Motor neuron (in vitro differentiated cells): ENCODE measurements around the gene ZNF454. TPM values are rescaled to one million over a fixed set of nuclear protein-coding genes. Genes with fewer than 3 reads are reported as not detected.

Experiments used
- ATAC-seq, 8 experiments: fragments of 200-7000 bp; cut with Tn5 transposase; replicated peaks in 6 of 8; 2 replicates each; pipeline ENCODE4 v1.8.0; 2021; ENCODE audit warnings: mild to moderate bottlenecking in 8 of 8, moderate library complexity in 8 of 8
- H3K27ac ChIP-seq, 2 donors: fragments of 250-450 bp; sonication (Bioruptor Pico); 2 replicates each; pipeline ENCODE4 v1.9.0; 2021; ENCODE audit warnings: antibody characterized with exemption in 2 of 2, mild to moderate bottlenecking in 2 of 2, moderate library complexity in 1 of 2
- H3K4me1 ChIP-seq, 2 donors: fragments of 250-450 bp; sonication (Bioruptor Pico); replicated peaks in 1 of 2; 2 replicates each; pipeline ENCODE4 v1.6.1; 2021; ENCODE audit warnings: antibody characterized with exemption in 2 of 2, mild to moderate bottlenecking in 2 of 2, moderate library complexity in 1 of 2
- H3K4me3 ChIP-seq, 5 donors: fragments of 250-450 bp; sonication (Bioruptor Pico); 2 replicates each; pipeline ENCODE4 v1.9.0; 2021; ENCODE audit warnings: antibody characterized with exemption in 5 of 5, mild to moderate bottlenecking in 5 of 5, moderate library complexity in 4 of 5
- WGBS, 10 experiments: fragments of 450-650 bp; shearing (Covaris generic); methylation state at CpG; one replicate each; pipeline ENCODE4 v1.0.0; 2022; 5-methylcytosine and 5-hydroxymethylcytosine counted together
- in situ Hi-C, 9 experiments: fragments of 400-800 bp; cut with MboI; loops; one replicate each; pipeline ENCODE4 v1.15.0; 2021; ENCODE audit warnings: low sequenced_read_pairs in 9 of 9, low pct_unique_long_range_greater_than_20kb in 2 of 9; ENCODE audit not compliant: unreplicated experiment in 9 of 9
- total RNA-seq, 8 experiments: library from RNA; unstranded; fragments of 300-600 nt; gene quantifications; 2 replicates each; pipeline versions ENCODE4 v1.2.3 to v1.2.4, GENCODE V29; 2022

Gene ZNF454
- total RNA-seq, 8 experiments from 2014 or later = 0.41 to 5.0 (median 2.2) TPM

- in situ Hi-C loops = no loop called here
- Histone ChIP-seq H3K4me3 (no peak overlapping the region), H3K4me1 (no peaks in the 10 kb centered on the region), H3K27ac (no peak overlapping the region)
- no peak for ATAC-seq
- 0 to 80% (median 45%) methylated on average over 1 to 5 of the region's 6 CpGs; no CpG with 5 or more reads in 1 of the 10 experiments for WGBS, 10 experiments
Observed at GRCh38 chr5:178997191-178997590, 56.2 kb downstream of the ZNF454 start.

GRCh38 chr5:178998441-178998840 is 57.4 kb downstream of the ZNF454 start:
- no peaks in the 10 kb centered on the region for H3K4me1 ChIP-seq
- WGBS, 10 experiments = 20 to 100% (median 66%) methylated on average over 1 to 13 of the region's 13 CpGs; no CpG with 5 or more reads in 2 of the 10 experiments
- ATAC-seq = no peak
- H3K27ac ChIP-seq = no peak overlapping the region
- H3K4me3 ChIP-seq = no peak overlapping the region
- in situ Hi-C loops = no loop called here

DNA sequence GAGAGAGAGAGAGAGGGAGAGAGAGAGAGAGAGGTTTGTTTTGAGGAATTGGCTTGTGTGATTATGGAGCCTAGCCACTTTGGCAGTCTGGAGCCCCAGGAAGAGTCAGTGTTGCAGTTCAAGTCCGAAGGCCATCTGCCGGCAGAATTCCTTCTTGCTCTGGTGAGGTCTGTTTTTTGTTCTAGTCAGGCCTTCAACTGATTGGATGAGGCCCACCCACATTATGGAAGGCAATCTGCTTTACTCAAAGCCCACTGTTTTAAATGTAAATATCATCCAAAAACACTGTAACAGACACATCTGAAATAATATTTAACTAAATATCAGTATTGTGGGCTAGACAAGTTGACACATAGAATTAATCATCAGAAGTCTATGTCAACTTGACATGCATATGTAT is 65.6 kb downstream of the ZNF454 start:
- no peaks in the 10 kb centered on the region for H3K4me1 ChIP-seq
- H3K4me3 ChIP-seq = no peak overlapping the region
- no peak overlapping the region for H3K27ac ChIP-seq
- ATAC-seq = no peak
- 24 to 88% (median 71%) methylated on average over 1 to 2 of the region's 2 CpGs; no CpG with 5 or more reads in 5 of the 10 experiments for WGBS, 10 experiments
- in situ Hi-C loops = no loop called here

GRCh38 chr5:179008667-179009066 is 67.7 kb downstream of the ZNF454 start:
- in situ Hi-C loops = no loop called here
- 0 to 60% (median 9%) methylated on average over 1 of the region's 1 CpG; no CpG with 5 or more reads in 2 of the 10 experiments for WGBS, 10 experiments
- no peak for ATAC-seq
- Histone ChIP-seq H3K4me3 (no peak overlapping the region), H3K4me1 (no peaks in the 10 kb centered on the region), H3K27ac (no peak overlapping the region)

Other genes starting within 250 kb of the ZNF454 start
- 10 to 100 TPM in 7 of 8 experiments, 1 to 10 TPM in 1; 7.9 to 15.4 (median 12.1) TPM for gene ZNF354A, start 210.5 kb upstream of the ZNF454 start, total RNA-seq
- 10 to 100 TPM in 6 of 8 experiments, 1 to 10 TPM in 2; 9.2 to 22.9 (median 11.8) TPM for gene ZNF354B, start 81.2 kb upstream of the ZNF454 start, total RNA-seq
- 1 to 10 TPM in 5 of 8 experiments, under 1 TPM in 3; 0.36 to 3.0 (median 2.1) TPM for gene ZFP2, start 45.3 kb upstream of the ZNF454 start, total RNA-seq
- gene GRM6, start 54.1 kb downstream of the ZNF454 start, total RNA-seq = 1 to 10 TPM in 1 of 8 experiments, under 1 TPM in 6, not detected in 1; 0.11 to 1.2 (median 0.66) TPM
- 1 to 10 TPM; 2.3 to 9.8 (median 6.3) TPM for gene ZNF879, start 82.6 kb downstream of the ZNF454 start, total RNA-seq
- 10 to 100 TPM in 4 of 8 experiments, 1 to 10 TPM in 4; 3.6 to 12.0 (median 10.3) TPM for gene ZNF354C, start 119.2 kb downstream of the ZNF454 start, total RNA-seq